ENCODE results near the gene DUSP19.

DNA sequence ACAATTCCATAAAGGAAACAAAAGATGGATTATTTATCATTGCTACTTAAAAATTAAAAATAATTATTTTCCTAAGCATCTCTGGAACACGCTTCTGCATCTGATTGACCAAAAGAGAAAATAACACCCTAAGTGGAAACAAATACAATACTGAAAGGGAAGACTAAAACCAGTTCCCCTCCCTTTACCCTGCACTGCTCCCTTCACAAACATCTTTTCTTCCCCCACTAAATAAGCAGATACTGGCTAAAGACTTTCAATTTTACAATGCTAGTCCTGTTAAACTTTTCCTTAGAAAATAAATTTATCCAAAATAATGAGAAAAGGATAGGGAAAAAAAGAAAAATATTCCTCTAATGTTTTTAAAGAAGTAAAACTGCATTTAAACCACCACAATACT, 44.6 kb upstream of the DUSP19 start:
- TF ChIP-seq, protein P1, sequence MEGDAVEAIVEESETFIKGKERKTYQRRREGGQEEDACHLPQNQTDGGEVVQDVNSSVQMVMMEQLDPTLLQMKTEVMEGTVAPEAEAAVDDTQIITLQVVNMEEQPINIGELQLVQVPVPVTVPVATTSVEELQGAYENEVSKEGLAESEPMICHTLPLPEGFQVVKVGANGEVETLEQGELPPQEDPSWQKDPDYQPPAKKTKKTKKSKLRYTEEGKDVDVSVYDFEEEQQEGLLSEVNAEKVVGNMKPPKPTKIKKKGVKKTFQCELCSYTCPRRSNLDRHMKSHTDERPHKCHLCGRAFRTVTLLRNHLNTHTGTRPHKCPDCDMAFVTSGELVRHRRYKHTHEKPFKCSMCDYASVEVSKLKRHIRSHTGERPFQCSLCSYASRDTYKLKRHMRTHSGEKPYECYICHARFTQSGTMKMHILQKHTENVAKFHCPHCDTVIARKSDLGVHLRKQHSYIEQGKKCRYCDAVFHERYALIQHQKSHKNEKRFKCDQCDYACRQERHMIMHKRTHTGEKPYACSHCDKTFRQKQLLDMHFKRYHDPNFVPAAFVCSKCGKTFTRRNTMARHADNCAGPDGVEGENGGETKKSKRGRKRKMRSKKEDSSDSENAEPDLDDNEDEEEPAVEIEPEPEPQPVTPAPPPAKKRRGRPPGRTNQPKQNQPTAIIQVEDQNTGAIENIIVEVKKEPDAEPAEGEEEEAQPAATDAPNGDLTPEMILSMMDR (optimal IDR thresholded peaks at IDR 0.05 in 1 of 3, IDR thresholded peaks at IDR 0.05 in 1 of 3, conservative IDR thresholded peaks at IDR 0.05 in 1 of 3; ENCODE audit: extremely low read depth in 1 of 3, insufficient read depth in 2 of 3, low read length in 3 of 3): no peak
- no peak for TF ChIP-seq EZH2 (IDR thresholded peaks at IDR 0.05; ENCODE audit: low read length)

All from keratinocyte (primary cell).